Fibroblast of villous mesenchyme (primary cell): ENCODE data around the gene MPL. TPM values are rescaled to one million over a fixed set of nuclear protein-coding genes. Genes with fewer than 3 reads are reported as not detected.

Experiments
- DNase-seq: peaks from one replicate; pipeline ENCODE4 v3.0.0-alpha.2; 2010; ENCODE audit warnings: low read depth
- H3K4me3 ChIP-seq: 2 replicates; pipeline ENCODE4 v1.5.1; 2011; ENCODE audit warnings: low read depth, mild to moderate bottlenecking, low read length
- total RNA-seq: library from RNA; depleted of rRNA; stranded (reverse); fragments of >200 nt; gene quantifications from 2 replicates; pipeline ENCODE4 v1.2.3, GENCODE V29; 2012
- TF ChIP-seq, protein P1 (sequence below): IDR thresholded peaks from 2 replicates; pipeline ENCODE4 v1.5.1; 2012; ENCODE audit warnings: low read depth, mild to moderate bottlenecking, low read length; ENCODE audit not compliant: insufficient read depth

Gene MPL
- total RNA-seq, 1 donor = not detected

DNA sequence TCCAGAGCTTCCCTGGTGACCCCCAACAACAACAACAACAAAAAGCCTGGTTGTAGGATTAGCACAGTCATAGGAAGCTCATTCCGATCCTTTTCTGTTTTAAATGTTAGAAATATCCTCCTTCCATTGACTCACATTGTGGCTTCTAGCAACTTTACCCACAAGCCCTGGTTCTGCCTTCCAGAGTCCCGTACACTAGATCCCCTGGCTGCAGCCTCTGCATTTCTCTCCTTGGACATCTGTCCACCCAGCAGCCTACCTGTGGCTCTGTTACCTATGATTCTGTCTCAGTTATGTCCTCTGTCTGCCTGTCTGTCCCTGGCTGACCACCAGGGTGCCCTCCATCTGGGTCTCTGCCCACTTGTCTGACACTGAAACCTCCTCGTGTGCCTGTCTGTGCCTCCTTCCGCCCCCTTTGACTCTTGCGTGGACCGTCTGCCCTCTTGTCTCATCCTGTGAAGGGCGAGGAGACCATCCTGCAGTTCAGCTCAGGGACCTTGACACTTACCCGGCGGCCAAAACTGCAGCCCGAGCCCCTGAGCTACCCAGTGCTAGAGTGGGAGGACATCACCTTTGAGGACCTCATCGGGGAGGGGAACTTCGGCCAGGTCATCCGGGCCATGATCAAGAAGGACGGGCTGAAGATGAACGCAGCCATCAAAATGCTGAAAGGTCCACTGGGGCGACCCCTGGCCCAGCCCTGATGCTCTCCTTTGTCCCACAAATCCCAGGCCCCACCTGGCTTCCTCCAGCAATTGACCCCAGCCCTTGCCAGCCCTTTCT lies 20.7 kb upstream of the MPL start:
- DNase-seq = no peak
- TF ChIP-seq, protein P1, sequence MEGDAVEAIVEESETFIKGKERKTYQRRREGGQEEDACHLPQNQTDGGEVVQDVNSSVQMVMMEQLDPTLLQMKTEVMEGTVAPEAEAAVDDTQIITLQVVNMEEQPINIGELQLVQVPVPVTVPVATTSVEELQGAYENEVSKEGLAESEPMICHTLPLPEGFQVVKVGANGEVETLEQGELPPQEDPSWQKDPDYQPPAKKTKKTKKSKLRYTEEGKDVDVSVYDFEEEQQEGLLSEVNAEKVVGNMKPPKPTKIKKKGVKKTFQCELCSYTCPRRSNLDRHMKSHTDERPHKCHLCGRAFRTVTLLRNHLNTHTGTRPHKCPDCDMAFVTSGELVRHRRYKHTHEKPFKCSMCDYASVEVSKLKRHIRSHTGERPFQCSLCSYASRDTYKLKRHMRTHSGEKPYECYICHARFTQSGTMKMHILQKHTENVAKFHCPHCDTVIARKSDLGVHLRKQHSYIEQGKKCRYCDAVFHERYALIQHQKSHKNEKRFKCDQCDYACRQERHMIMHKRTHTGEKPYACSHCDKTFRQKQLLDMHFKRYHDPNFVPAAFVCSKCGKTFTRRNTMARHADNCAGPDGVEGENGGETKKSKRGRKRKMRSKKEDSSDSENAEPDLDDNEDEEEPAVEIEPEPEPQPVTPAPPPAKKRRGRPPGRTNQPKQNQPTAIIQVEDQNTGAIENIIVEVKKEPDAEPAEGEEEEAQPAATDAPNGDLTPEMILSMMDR = peak; percentile 11
- H3K4me3 ChIP-seq = no peak overlapping the region

DNA sequence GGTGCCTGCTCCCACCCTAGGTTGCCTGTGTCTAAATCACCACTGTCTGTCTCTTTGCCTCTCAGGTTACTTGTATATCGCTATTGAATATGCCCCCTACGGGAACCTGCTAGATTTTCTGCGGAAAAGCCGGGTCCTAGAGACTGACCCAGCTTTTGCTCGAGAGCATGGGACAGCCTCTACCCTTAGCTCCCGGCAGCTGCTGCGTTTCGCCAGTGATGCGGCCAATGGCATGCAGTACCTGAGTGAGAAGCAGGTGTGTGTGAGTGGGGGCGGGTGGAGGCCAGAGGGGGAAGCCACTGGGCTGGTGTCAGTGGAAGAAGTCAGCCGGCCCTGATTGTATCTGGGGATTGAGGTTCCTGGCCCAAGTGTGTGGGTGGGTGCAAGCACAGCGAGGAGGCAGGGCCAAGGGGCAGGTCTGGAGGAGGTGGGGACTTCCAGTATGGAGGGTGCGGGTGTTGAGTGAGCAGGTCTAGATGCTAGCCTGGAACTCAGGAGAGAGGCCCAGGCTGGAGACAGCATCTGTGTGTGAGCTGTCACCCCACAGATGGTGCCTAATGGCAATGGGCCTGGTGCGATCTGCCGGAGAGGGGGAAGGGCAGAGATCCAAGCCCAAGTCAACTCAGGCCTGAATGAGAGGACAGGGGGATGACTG lies 19.7 kb upstream of the MPL start:
- DNase-seq = no peak
- no peak overlapping the region for H3K4me3 ChIP-seq
- TF ChIP-seq, protein P1 = no peak

DNA sequence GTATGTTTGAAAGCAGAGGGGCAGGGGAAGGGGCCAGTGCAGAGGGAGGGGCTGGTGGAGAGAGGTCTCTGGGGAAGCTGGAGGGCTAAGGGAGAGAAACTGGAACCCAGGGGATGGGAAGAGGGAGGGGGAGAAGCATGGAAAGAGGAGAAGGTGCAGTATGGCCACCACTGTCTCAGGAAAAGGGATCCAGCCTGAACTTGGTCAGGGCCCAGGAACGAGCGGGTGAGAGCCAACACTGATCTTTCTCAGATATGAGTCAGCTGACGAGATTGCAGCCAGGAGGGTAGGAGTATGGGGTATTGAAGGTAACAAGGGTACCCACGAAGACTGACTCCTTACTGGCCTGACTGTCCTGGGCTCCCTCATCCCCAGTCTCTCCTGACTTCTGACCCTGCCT lies 18.8 kb upstream of the MPL start:
- TF ChIP-seq, protein P1 = no peak
- no peak for DNase-seq
- no peak overlapping the region for H3K4me3 ChIP-seq

DNA sequence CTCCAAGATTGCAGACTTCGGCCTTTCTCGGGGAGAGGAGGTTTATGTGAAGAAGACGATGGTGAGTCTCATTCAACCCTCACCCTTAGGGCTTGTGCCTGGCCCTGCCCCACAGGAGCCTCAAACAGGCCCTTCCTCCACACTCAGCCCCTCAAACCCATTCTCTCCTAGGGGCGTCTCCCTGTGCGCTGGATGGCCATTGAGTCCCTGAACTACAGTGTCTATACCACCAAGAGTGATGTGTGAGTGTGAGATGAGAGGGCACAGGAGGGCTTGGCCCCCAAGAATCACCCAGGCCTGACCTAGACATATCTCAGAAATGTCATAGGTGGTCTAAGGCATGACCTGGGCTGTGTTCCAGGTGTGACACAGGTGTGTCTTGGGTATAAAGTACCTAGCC lies 18.3 kb upstream of the MPL start:
- DNase-seq = no peak
- TF ChIP-seq, protein P1 = no peak
- no peak overlapping the region for H3K4me3 ChIP-seq

DNA sequence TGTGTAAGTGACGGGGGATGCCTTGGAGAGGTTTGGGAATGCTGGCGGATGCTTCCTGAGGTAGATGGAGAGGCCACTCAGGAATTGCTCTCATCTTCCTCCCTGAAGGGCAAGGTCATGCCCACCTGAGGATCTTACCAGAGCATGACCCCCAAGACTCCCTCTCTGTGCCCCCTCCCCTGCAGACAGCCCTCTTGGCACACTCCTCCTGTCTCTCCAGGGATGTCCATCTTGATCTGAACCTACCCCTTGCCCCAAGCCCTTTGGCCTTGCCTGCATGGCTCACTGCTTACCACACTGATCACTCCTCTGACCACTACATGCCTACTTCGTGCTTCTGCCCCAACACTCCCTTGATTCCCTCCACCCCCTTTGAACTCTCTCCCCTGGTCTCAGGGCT lies 17.9 kb upstream of the MPL start:
- TF ChIP-seq, protein P1 = no peak
- no peak overlapping the region for H3K4me3 ChIP-seq
- no peak for DNase-seq

DNA sequence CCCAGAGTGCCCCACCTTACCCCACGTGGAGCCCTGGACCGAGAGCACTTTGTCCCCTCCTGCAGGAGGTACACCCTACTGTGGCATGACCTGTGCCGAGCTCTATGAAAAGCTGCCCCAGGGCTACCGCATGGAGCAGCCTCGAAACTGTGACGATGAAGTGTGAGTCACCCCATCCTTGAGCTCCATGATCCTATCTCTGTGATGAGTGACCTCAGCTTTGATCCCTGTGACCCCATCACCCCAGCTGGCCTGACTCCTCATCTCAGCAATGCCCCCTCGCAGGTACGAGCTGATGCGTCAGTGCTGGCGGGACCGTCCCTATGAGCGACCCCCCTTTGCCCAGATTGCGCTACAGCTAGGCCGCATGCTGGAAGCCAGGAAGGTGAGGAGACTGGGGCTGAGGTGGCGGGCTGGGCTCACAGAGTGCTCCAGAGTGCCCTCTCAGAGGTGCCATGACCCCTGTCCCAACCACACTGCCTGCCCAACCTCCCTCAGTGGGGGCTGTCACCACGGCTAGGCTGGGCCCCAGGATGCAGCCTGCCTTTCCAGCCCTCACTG lies 16.2 kb upstream of the MPL start:
- no peak overlapping the region for H3K4me3 ChIP-seq
- TF ChIP-seq, protein P1 = no peak
- no peak for DNase-seq
